PC-9 (cell line): ENCODE measurements around the gene RBX1. TPM values are rescaled to one million over a fixed set of nuclear protein-coding genes. Genes with fewer than 3 reads are reported as not detected.
A peak's percentile ranks its signal among the peaks of the same experiment; 100 is the strongest.

ENCODE experiments used
- BruUV-seq: library from RNA; stranded (reverse); fragments of 400-500 nt; replicated peaks from 2 replicates; lab custom pipeline; 2021; lab: Mats Ljungman, UMichigan
- CTCF ChIA-PET: fragments of 300-600 bp; sonication (Branson Sonifier 250); formaldehyde crosslinking; loops from one replicate; lab custom pipeline; 2022; ENCODE audit warnings: antibody characterized with exemption; lab: Charles Lee
- POLR2A ChIA-PET: fragments of 300-600 bp; sonication (Branson Sonifier 250); formaldehyde crosslinking; loops from one replicate; lab custom pipeline; 2022; ENCODE audit warnings: antibody characterized with exemption; ENCODE audit not compliant: unreplicated experiment; lab: Charles Lee
- DNase-seq, 2 experiments: peaks; one replicate each; pipeline versions ENCODE4 v3.0.0 to v3.0.0-alpha.2; 2015 to 2022; ENCODE audit warnings: mixed read lengths in 1 of 2
- H2AFZ ChIP-seq: fragments of 200-600 bp; sonication (generic); 2 replicates; pipeline ENCODE4 v1.8.1; 2017; ENCODE audit warnings: antibody characterized with exemption
- H3F3A ChIP-seq: fragments of 200-600 bp; sonication (generic); 2 replicates; pipeline ENCODE4 v1.8.1; 2017; ENCODE audit warnings: antibody characterized with exemption, mild to moderate bottlenecking, low read depth; ENCODE audit not compliant: insufficient read depth
- H3K27ac ChIP-seq: fragments of 200-600 bp; sonication (generic); 2 replicates; pipeline ENCODE4 v1.6.1; 2016; ENCODE audit warnings: mixed run types
- H3K27me3 ChIP-seq: fragments of 200-600 bp; sonication (generic); 2 replicates; pipeline ENCODE4 v1.6.1; 2016; ENCODE audit warnings: low read depth, mixed run types; ENCODE audit not compliant: insufficient read depth
- H3K36me3 ChIP-seq: fragments of 200-600 bp; sonication (generic); 2 replicates; pipeline ENCODE4 v1.6.1; 2016; ENCODE audit warnings: low read depth, mixed run types
- H3K4me1 ChIP-seq: fragments of 200-600 bp; sonication (generic); replicated peaks from 2 replicates; pipeline ENCODE4 v1.6.1; 2016; ENCODE audit warnings: mixed run types; ENCODE audit not compliant: insufficient read depth
- H3K4me2 ChIP-seq: fragments of 200-600 bp; sonication (generic); 2 replicates; pipeline ENCODE4 v1.6.1; 2017; ENCODE audit warnings: mixed run types
- H3K4me3 ChIP-seq: fragments of 200-600 bp; sonication (generic); 2 replicates; pipeline ENCODE4 v1.6.1; 2016; ENCODE audit warnings: mixed run types
- H3K79me2 ChIP-seq: fragments of 200-600 bp; sonication (generic); 2 replicates; pipeline ENCODE4 v1.6.1; 2017; ENCODE audit warnings: low read depth, mixed run types
- H3K9me2 ChIP-seq: fragments of 200-600 bp; sonication (generic); 2 replicates; pipeline ENCODE4 v1.8.1; 2017; ENCODE audit warnings: mild to moderate bottlenecking; ENCODE audit not compliant: insufficient read depth
- H3K9me3 ChIP-seq: fragments of 200-600 bp; sonication (generic); 2 replicates; pipeline ENCODE4 v1.8.1; 2016; ENCODE audit warnings: low read depth; ENCODE audit not compliant: insufficient read depth
- H4K20me1 ChIP-seq: fragments of 200-600 bp; sonication (generic); 2 replicates; pipeline ENCODE4 v1.8.1; 2017; ENCODE audit not compliant: insufficient read depth
- CTCF ChIP-seq: fragments of 200-600 bp; sonication (generic); conservative IDR thresholded peaks from 2 replicates; pipeline ENCODE4 v1.6.1; 2017; ENCODE audit warnings: mixed run types, antibody characterized with exemption, mild to moderate bottlenecking, moderate library complexity
- EZH2 ChIP-seq: fragments of 200-600 bp; sonication (generic); IDR thresholded peaks from 2 replicates; pipeline ENCODE4 v1.8.0; 2017; ENCODE audit warnings: antibody characterized with exemption, low read depth
- intact Hi-C: fragments of 100-400 bp; cut with micrococcal nuclease; formaldehyde crosslinking; loops from one replicate; pipeline ENCODE4 v1.10.0; 2022; ENCODE audit not compliant: unreplicated experiment
- total RNA-seq: library from RNA; stranded (reverse); gene quantifications from 2 replicates; pipeline ENCODE4 v1.2.3, GENCODE V29; 2021

The RBX1 gene
- total RNA-seq, 1 experiment from 2014 or later: 52.9 TPM

- Histone ChIP-seq H3K9me2 (no peaks in the 10 kb centered on the region), H4K20me1 (no peaks in the 10 kb centered on the region), H3K36me3 (no peaks in the 10 kb centered on the region), H3K4me2 (no peak overlapping the region), H3K27ac (no peak overlapping the region), H3K79me2 (peaks cover 6% of the 10 kb centered on the region; the same call in 1 of the 2 replicates), H3K27me3 (no peaks in the 10 kb centered on the region), H3K4me1 (peaks cover 3% of the 10 kb centered on the region), H3K9me3 (0 out of 2 replicates have a peak, but pooled peaks cover 3% of the 10 kb centered on the region), H2AFZ (no peak overlapping the region), H3F3A (peaks cover 16% of the 10 kb centered on the region), H3K4me3 (no peak overlapping the region)
- no TSS peak for BruUV-seq
- ChIA-PET CTCF (interaction anchor here (0.6 kb wide), 1 partner anchor 96 kb away, joined by 3 read pairs; no protein-coding TSS in a partner anchor), POLR2A (no interaction called here)
- DNase-seq: no peak
- no peak for TF ChIP-seq CTCF
- no peak for TF ChIP-seq EZH2
- intact Hi-C loops: no loop called here
Measured at GRCh38 chr22:41015003-41015402, 63.8 kb downstream of the RBX1 start.

DNA sequence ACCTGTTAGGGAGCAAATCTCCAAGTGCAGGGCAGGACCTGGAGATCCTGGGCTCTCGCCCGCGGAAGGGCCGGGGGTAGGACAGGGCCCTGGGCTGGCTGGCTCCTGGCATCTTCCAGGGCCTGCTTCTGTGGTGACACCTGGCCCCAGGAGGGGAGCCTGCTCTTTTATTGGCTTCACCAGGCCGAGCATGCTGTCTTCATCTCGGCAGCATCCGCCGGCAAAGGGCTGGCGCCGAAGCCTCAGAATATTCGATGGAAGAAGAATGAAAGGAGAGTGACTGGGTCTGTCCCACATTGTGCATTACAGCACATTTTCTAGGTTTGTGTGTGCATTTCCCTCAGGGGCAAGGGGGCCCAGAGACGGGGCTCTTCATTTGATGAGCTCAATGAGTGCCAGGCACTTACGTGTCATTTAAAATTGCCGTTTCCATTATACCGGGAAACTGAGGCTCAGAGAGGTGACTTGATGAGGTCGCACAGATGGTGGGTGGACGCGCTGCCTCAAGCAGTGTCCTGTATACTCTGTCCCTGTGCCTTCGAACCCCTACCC, 70.0 kb downstream of the RBX1 start:
- Histone ChIP-seq H3F3A (peaks cover 40% of the 10 kb centered on the region), H3K27me3 (no peaks in the 10 kb centered on the region), H2AFZ (peak overlapping the region; percentile 75), H3K4me2 (peak overlapping the region; percentile 85), H3K4me3 (peak overlapping the region; percentile 69), H3K4me1 (peaks cover 15% of the 10 kb centered on the region), H3K9me2 (no peaks in the 10 kb centered on the region), H3K36me3 (no peaks in the 10 kb centered on the region), H3K27ac (peak overlapping the region; percentile 95), H4K20me1 (no peaks in the 10 kb centered on the region), H3K79me2 (peaks cover 11% of the 10 kb centered on the region; the same call in 1 of the 2 replicates), H3K9me3 (no peaks in the 10 kb centered on the region)
- ChIA-PET POLR2A (interaction anchor here (0.6 to 0.9 kb wide), 8 partner anchors 10 to 74 kb away, joined by 3 to 16 read pairs (median 8); no protein-coding TSS in a partner anchor), CTCF (no interaction called here)
- intact Hi-C loops: loop anchor here (1.0 kb wide), 3 partner anchors 20 to 70 kb away; partner anchors contain the start of gene RBX1
- DNase-seq: peak in 1 of 2 experiments; percentile 29
- no peak for TF ChIP-seq EZH2
- TSS peak; percentile 56 for BruUV-seq

- ChIA-PET CTCF (interaction anchor here (0.7 kb wide), 1 partner anchor 20 kb away, joined by 4 read pairs; no protein-coding TSS in a partner anchor), POLR2A (interaction anchor here (0.6 to 1.5 kb wide), 10 partner anchors 11 to 108 kb away, joined by 3 to 21 read pairs (median 11); partner anchors contain the start of gene RBX1)
- H3K79me2 ChIP-seq: peaks cover 11% of the 10 kb centered on the region; the same call in 1 of the 2 replicates
- H3K4me2 ChIP-seq: peak overlapping the region; percentile 85
- H2AFZ ChIP-seq: peak overlapping the region; percentile 75
- H3K27me3 ChIP-seq: no peaks in the 10 kb centered on the region
- H4K20me1 ChIP-seq: no peaks in the 10 kb centered on the region
- no peak; the same call in 1 of the 2 replicates for TF ChIP-seq CTCF
- TF ChIP-seq EZH2: no peak
- H3K9me3 ChIP-seq: no peaks in the 10 kb centered on the region
- intact Hi-C loops: loop anchor here (1.0 kb wide), 3 partner anchors 21 to 71 kb away; partner anchors contain the start of gene RBX1
- H3K9me2 ChIP-seq: no peaks in the 10 kb centered on the region
- no TSS peak for BruUV-seq
- H3K4me1 ChIP-seq: peaks cover 15% of the 10 kb centered on the region
- H3F3A ChIP-seq: peaks cover 36% of the 10 kb centered on the region
- peak overlapping the region; percentile 69 for H3K4me3 ChIP-seq
- H3K36me3 ChIP-seq: no peaks in the 10 kb centered on the region
- DNase-seq: peak; percentile 55 to 78
- peak overlapping the region; percentile 95 for H3K27ac ChIP-seq
Measured at GRCh38 chr22:41021613-41022454, 70.7 kb downstream of the RBX1 start.
